ENCODE data around the gene C8G. TPM values are rescaled to one million over a fixed set of nuclear protein-coding genes. Genes with fewer than 3 reads are reported as not detected.

C8G gene
- total and polyA plus RNA-seq, 2 of the 13 experiments (the other 11 are each of a cell fraction or from before 2014, with no cell fraction given), result 4.9 to 12.8 TPM

GRCh38 chr9:136975644-136976043 lies 30.6 kb downstream of the C8G start (continued):
- TF ChIP-seq IRF9 (CRISPR knock-in tag; IDR thresholded peaks at IDR 0.05; ENCODE audit: borderline replicate concordance) (peak; percentile 39; the same call in 1 of the 2 replicates), MIER2 (CRISPR knock-in tag; IDR thresholded peaks at IDR 0.05) (no peak), ZSCAN20 (CRISPR knock-in tag; IDR thresholded peaks at IDR 0.05; ENCODE audit: borderline replicate concordance) (no peak), ZNF557 (CRISPR knock-in tag; IDR thresholded peaks at IDR 0.05) (no peak), TARDBP (CRISPR knock-in tag; IDR thresholded peaks at IDR 0.05) (no peak), ARID3A (IDR thresholded peaks at IDR 0.05; ENCODE audit: low read depth, low read length) (no peak), SMC3 (IDR thresholded peaks at IDR 0.05; ENCODE audit: low read length) (no peak), KDM5B (CRISPR knock-in tag; IDR thresholded peaks at IDR 0.05; ENCODE audit: borderline replicate concordance) (peak; percentile 32; the same call in 1 of the 2 replicates), MAX (IDR thresholded peaks at IDR 0.05) (peak; percentile 45; the same call in 1 of the 2 replicates), THAP11 (CRISPR knock-in tag; IDR thresholded peaks at IDR 0.05) (no peak), ZNF691 (CRISPR knock-in tag; IDR thresholded peaks at IDR 0.05; ENCODE audit: borderline replicate concordance, low read depth) (no peak), ZNF343 (CRISPR knock-in tag; IDR thresholded peaks at IDR 0.05) (no peak), ATF5 (CRISPR knock-in tag; IDR thresholded peaks at IDR 0.05; ENCODE audit: low read depth) (no peak), HMGXB3 (CRISPR knock-in tag; IDR thresholded peaks at IDR 0.05; ENCODE audit: borderline replicate concordance) (no peak), MTF1 (CRISPR knock-in tag; IDR thresholded peaks at IDR 0.05) (no peak), HIVEP1 (CRISPR knock-in tag; IDR thresholded peaks at IDR 0.05) (no peak)
